CD14-positive monocyte (primary cell): ENCODE data around the gene ZEB2. TPM values are rescaled to one million over a fixed set of nuclear protein-coding genes. Genes with fewer than 3 reads are reported as not detected.

Source experiments
- DNase-seq, 3 donors: peaks; one replicate each; pipeline ENCODE4 v3.0.0-alpha.2; 2011 to 2022
- H2AFZ ChIP-seq: 2 replicates; pipeline ENCODE4 v1.6.0; 2012; ENCODE audit warnings: mild to moderate bottlenecking, low read depth, low read length, inconsistent platforms; ENCODE audit not compliant: insufficient read depth, poor library complexity, severe bottlenecking
- H3K27ac ChIP-seq, 2 donors: 1 replicate in 1 of 2; 2 replicates in 1 of 2; pipeline ENCODE4 v1.5.1; 2012 to 2013; ENCODE audit warnings: low read length in 2 of 2, control low read depth in 1 of 2, inconsistent platforms in 1 of 2, low read depth in 1 of 2, mild to moderate bottlenecking in 1 of 2
- H3K27me3 ChIP-seq, 2 donors: one replicate each; pipeline versions ENCODE4 v1.6.0 to v1.6.1; 2011 to 2013; ENCODE audit warnings: low read length in 2 of 2; ENCODE audit not compliant: control insufficient read depth in 2 of 2, insufficient read depth in 2 of 2
- H3K36me3 ChIP-seq, 2 donors: replicated peaks in 1 of 2; 1 replicate in 1 of 2; 2 replicates in 1 of 2; pipeline versions ENCODE4 v1.5.1 to v1.6.1; 2012 to 2013; ENCODE audit warnings: low read length in 2 of 2, control low read depth in 1 of 2, inconsistent platforms in 1 of 2, mild to moderate bottlenecking in 1 of 2; ENCODE audit not compliant: insufficient read depth in 2 of 2, control insufficient read depth in 1 of 2
- H3K4me1 ChIP-seq, 2 donors: 1 replicate in 1 of 2; 2 replicates in 1 of 2; pipeline versions ENCODE4 v1.5.1 to v1.6.1; 2012 to 2013; ENCODE audit warnings: low read length in 2 of 2, control low read depth in 1 of 2, inconsistent platforms in 1 of 2, mild to moderate bottlenecking in 1 of 2, moderate library complexity in 1 of 2; ENCODE audit not compliant: insufficient read depth in 2 of 2, control insufficient read depth in 1 of 2
- H3K4me2 ChIP-seq: replicated peaks from 2 replicates; pipeline ENCODE3; 2012; ENCODE audit warnings: low read length, moderate library complexity, mild to moderate bottlenecking; ENCODE audit not compliant: poor library complexity, severe bottlenecking; ENCODE audit errors: extremely low read depth
- H3K4me3 ChIP-seq, 3 experiments: fragments of 200-600 bp in 1 of 3; sonication (generic) in 1 of 3; replicated peaks in 1 of 3; 1 replicate in 2 of 3; 2 replicates in 1 of 3; pipeline ENCODE4 v1.5.1; 2011 to 2013; ENCODE audit warnings: low read length in 3 of 3, mild to moderate bottlenecking in 3 of 3, control low read depth in 2 of 3, low read depth in 2 of 3, inconsistent platforms in 1 of 3, moderate library complexity in 1 of 3
- H3K79me2 ChIP-seq: 2 replicates; pipeline ENCODE4 v1.6.0; 2012; ENCODE audit warnings: mild to moderate bottlenecking, control low read depth, inconsistent platforms, low read length, moderate library complexity; ENCODE audit not compliant: insufficient read depth
- H3K9ac ChIP-seq: 2 replicates; pipeline ENCODE4 v1.6.0; 2017; ENCODE audit warnings: low read length, mild to moderate bottlenecking; ENCODE audit not compliant: insufficient read depth, poor library complexity, severe bottlenecking
- H3K9me3 ChIP-seq, 2 donors: replicated peaks in 1 of 2; 1 replicate in 1 of 2; 2 replicates in 1 of 2; pipeline versions ENCODE4 v1.5.1 to v1.6.1; 2012 to 2013; ENCODE audit warnings: low read length in 2 of 2, control low read depth in 1 of 2; ENCODE audit not compliant: control insufficient read depth in 1 of 2, insufficient read depth in 1 of 2
- H4K20me1 ChIP-seq: 2 replicates; pipeline ENCODE4 v1.6.0; 2012; ENCODE audit warnings: mild to moderate bottlenecking, low read length, control low read depth, moderate library complexity; ENCODE audit not compliant: insufficient read depth
- H3K27ac Mint-ChIP-seq, 7 donors: one replicate each; pipeline ENCODE4 v1.8.0; 2020; ENCODE audit warnings: mild to moderate bottlenecking in 7 of 7, mixed read lengths in 7 of 7, moderate library complexity in 6 of 7, inconsistent platforms in 2 of 7
- H3K27me3 Mint-ChIP-seq, 3 donors: one replicate each; pipeline ENCODE4 v1.8.0; 2021 to 2022; ENCODE audit warnings: low read depth in 3 of 3, mild to moderate bottlenecking in 3 of 3, mixed read lengths in 3 of 3, moderate library complexity in 3 of 3, inconsistent platforms in 1 of 3
- H3K36me3 Mint-ChIP-seq, 2 donors: one replicate each; pipeline ENCODE4 v1.8.0; 2020; ENCODE audit warnings: mixed read lengths in 2 of 2, inconsistent platforms in 1 of 2, mild to moderate bottlenecking in 1 of 2
- H3K4me1 Mint-ChIP-seq: one replicate; pipeline ENCODE4 v1.8.0; 2020; ENCODE audit warnings: mild to moderate bottlenecking, mixed read lengths
- H3K4me3 Mint-ChIP-seq, 2 donors: one replicate each; pipeline ENCODE4 v1.8.0; 2020; ENCODE audit warnings: mild to moderate bottlenecking in 2 of 2, mixed read lengths in 2 of 2, moderate library complexity in 1 of 2
- H3K9me3 Mint-ChIP-seq, 7 donors: one replicate each; pipeline ENCODE4 v1.8.0; 2020 to 2022; ENCODE audit warnings: mixed read lengths in 7 of 7, mild to moderate bottlenecking in 6 of 7, moderate library complexity in 6 of 7, inconsistent platforms in 2 of 7
- WGBS: methylation state at CpG from one replicate; pipeline ENCODE4 v1.1.5; 2013; ENCODE audit warnings: missing lambda C conversion rate; ENCODE audit not compliant: insufficient coverage; 5-methylcytosine and 5-hydroxymethylcytosine counted together
- intact Hi-C, 2 donors: fragments of 100-400 bp; cut with micrococcal nuclease; formaldehyde crosslinking; loops; one replicate each; pipeline versions ENCODE4 v1.15.0 to v1.15.1; 2023
- polyA minus RNA-seq: library from RNA; depleted of rRNA, polyadenylated mRNA; stranded (reverse); fragments of >200 nt; gene quantifications from 2 replicates; pipeline ENCODE4 v1.2.3, GENCODE V29; 2012
- polyA plus RNA-seq, 3 donors: library from polyadenylated mRNA; depleted of rRNA in 1 of 3; unstranded in 2 of 3; stranded (reverse) in 1 of 3; fragments of 300-500 nt in 2 of 3; fragments of >200 nt in 1 of 3; fragmentation: Illumina TruSeq in 2 of 3; gene quantifications; 1 replicate in 2 of 3; 2 replicates in 1 of 3; pipeline ENCODE4 v1.2.3, GENCODE V29; 2012 to 2021
- total RNA-seq, 12 experiments: library from RNA in 1 of 12; stranded (reverse) in 1 of 12; fragments of 120-200 nt in 1 of 12; gene quantifications; one replicate each; pipeline ENCODE4 v1.2.4 and lab custom pipeline; 2013 to 2026; ENCODE audit warnings: mixed read lengths in 6 of 12, inconsistent platforms in 1 of 12
- TF ChIP-seq, protein P1 (sequence below): fragments of 200-600 bp; IDR thresholded peaks from one replicate; pipeline ENCODE4 v1.8.0; 2022; ENCODE audit warnings: antibody characterized with exemption, mild to moderate bottlenecking

Gene ZEB2
- 531 TPM for total RNA-seq (2013)
- 100 to 1,000 TPM in 1 of 3 donors, 10 to 100 TPM in 2; 76.8 to 325 (median 93.8) TPM for polyA plus RNA-seq
- 435 and 440 TPM in 2 replicates for polyA minus RNA-seq
- total RNA-seq (lab: John Stamatoyannopoulos, UW), result 917 to 2,253 (median 1,926) reads per million in 11 experiments

GRCh38 chr2:144519934-144520731 is at the start of gene ZEB2:
TSS of gene ZEB2 (minus strand) at chr2:144520119. CDS start at chr2:144517350, 2,769 bp downstream.
- Histone ChIP-seq H3K4me3 (peak within 1 kb of the TSS; percentile 92 to 100 (median 99)), H3K4me2 (peak within 1 kb of the TSS; percentile 94), H3K9ac (peak within 1 kb of the TSS; percentile 99), H3K79me2 (peaks cover 92% of the 10 kb centered on the region), H2AFZ (no peak within 1 kb of the TSS), H3K27ac (peak within 1 kb of the TSS; percentile 99), H3K4me1 (peaks cover 32 to 39% of the 10 kb centered on the region in 2 donors), H4K20me1 (peaks cover 21% of the 10 kb centered on the region), H3K9me3 (no peaks in the 10 kb centered on the region), H3K36me3 (peaks cover 5 to 8% of the 10 kb centered on the region in 2 donors), H3K27me3 (no peaks in the 10 kb centered on the region)
- peak; percentile 76 to 87 (median 85) for DNase-seq
- peaks cover 0 to 8% (median 2%) of the 10 kb centered on the region in 7 donors for H3K9me3 Mint-ChIP-seq
- H3K27me3 Mint-ChIP-seq, result peaks cover 0 to 2% (median 0%) of the 10 kb centered on the region in 3 donors
- WGBS, result 0% methylated on average over 9 of the region's 29 CpGs
- H3K4me1 Mint-ChIP-seq, result peaks cover 30% of the 10 kb centered on the region
- TF ChIP-seq, protein P1, sequence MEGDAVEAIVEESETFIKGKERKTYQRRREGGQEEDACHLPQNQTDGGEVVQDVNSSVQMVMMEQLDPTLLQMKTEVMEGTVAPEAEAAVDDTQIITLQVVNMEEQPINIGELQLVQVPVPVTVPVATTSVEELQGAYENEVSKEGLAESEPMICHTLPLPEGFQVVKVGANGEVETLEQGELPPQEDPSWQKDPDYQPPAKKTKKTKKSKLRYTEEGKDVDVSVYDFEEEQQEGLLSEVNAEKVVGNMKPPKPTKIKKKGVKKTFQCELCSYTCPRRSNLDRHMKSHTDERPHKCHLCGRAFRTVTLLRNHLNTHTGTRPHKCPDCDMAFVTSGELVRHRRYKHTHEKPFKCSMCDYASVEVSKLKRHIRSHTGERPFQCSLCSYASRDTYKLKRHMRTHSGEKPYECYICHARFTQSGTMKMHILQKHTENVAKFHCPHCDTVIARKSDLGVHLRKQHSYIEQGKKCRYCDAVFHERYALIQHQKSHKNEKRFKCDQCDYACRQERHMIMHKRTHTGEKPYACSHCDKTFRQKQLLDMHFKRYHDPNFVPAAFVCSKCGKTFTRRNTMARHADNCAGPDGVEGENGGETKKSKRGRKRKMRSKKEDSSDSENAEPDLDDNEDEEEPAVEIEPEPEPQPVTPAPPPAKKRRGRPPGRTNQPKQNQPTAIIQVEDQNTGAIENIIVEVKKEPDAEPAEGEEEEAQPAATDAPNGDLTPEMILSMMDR, result peak; percentile 57
- no peak within 1 kb of the TSS for H3K4me3 Mint-ChIP-seq
- H3K27ac Mint-ChIP-seq, result no peak within 1 kb of the TSS
- peaks cover 15 to 16% of the 10 kb centered on the region in 2 donors for H3K36me3 Mint-ChIP-seq
- intact Hi-C loops, result loop anchor here (2.0 to 10.0 kb wide), 7 partner anchors 87 to 1235 kb away; no protein-coding TSS in a partner anchor

GRCh38 chr2:144567745-144568144 is 47.8 kb upstream of the ZEB2 start:
- H3K9me3 ChIP-seq, result no peaks in the 10 kb centered on the region
- H3K27ac Mint-ChIP-seq, result no peak overlapping the region

More at GRCh38 chr2:144567745-144568144, 47.8 kb upstream of the ZEB2 start:
- no peaks in the 10 kb centered on the region for H3K4me1 ChIP-seq
- intact Hi-C loops, result no loop called here
- no peak overlapping the region for H2AFZ ChIP-seq
- no peak overlapping the region for H3K27ac ChIP-seq
- Mint-ChIP-seq H3K36me3 (peaks cover 0 to 2% of the 10 kb centered on the region in 2 donors), H3K9me3 (peaks cover 0 to 3% (median 1%) of the 10 kb centered on the region in 7 donors), H3K27me3 (no peaks in the 10 kb centered on the region), H3K4me1 (peaks cover 4% of the 10 kb centered on the region), H3K4me3 (no peak overlapping the region)
- no peak overlapping the region for H3K9ac ChIP-seq
- WGBS, result 100% methylated on average over 1 of the region's 4 CpGs
- H4K20me1 ChIP-seq, result no peaks in the 10 kb centered on the region
- H3K36me3 ChIP-seq, result no peaks in the 10 kb centered on the region
- TF ChIP-seq, protein P1, result no peak
- H3K79me2 ChIP-seq, result no peaks in the 10 kb centered on the region
- DNase-seq, result no peak
- H3K27me3 ChIP-seq, result no peaks in the 10 kb centered on the region
- H3K4me3 ChIP-seq, result no peak overlapping the region
- H3K4me2 ChIP-seq, result no peak overlapping the region
